HEK293 (cell line): ENCODE measurements around the gene MMRN2.

Source experiments
- KLF10 ChIP-seq: fragments of 450-650 bp; IDR thresholded peaks from 2 replicates; pipeline ENCODE4 v1.5.1; 2018; ENCODE audit warnings: missing biosample characterization, mild to moderate bottlenecking, missing genetic modification characterization
- MYNN ChIP-seq: fragments of 450-650 bp; formaldehyde crosslinking; IDR thresholded peaks from 2 replicates; pipeline ENCODE4 v1.5.1; 2016; ENCODE audit warnings: missing biosample characterization, missing genetic modification characterization, borderline replicate concordance
- OSR2 ChIP-seq: fragments of 450-650 bp; formaldehyde crosslinking; IDR thresholded peaks from 2 replicates; pipeline ENCODE4 v1.5.1; 2016; ENCODE audit warnings: missing biosample characterization, missing genetic modification characterization
- ZNF132 ChIP-seq: fragments of 450-650 bp; formaldehyde crosslinking; IDR thresholded peaks from 2 replicates; pipeline ENCODE4 v1.5.1; 2017; ENCODE audit warnings: missing biosample characterization, missing genetic modification characterization, borderline replicate concordance
- ZNF175 ChIP-seq: fragments of 450-650 bp; formaldehyde crosslinking; IDR thresholded peaks from 2 replicates; pipeline ENCODE4 v1.5.1; 2016; ENCODE audit warnings: missing biosample characterization, missing genetic modification characterization
- ZNF248 ChIP-seq: fragments of 450-650 bp; formaldehyde crosslinking; IDR thresholded peaks from 2 replicates; pipeline ENCODE4 v1.5.1; 2017; ENCODE audit warnings: missing biosample characterization, missing genetic modification characterization
- ZNF274 ChIP-seq, 2 experiments: fragments of 200-500 bp in 1 of 2; fragments of 450-650 bp in 1 of 2; sonication (Bioruptor generic) in 1 of 2; formaldehyde crosslinking in 1 of 2; IDR thresholded peaks; 2 replicates each; pipeline versions ENCODE4 v1.5.1 to v1.6.1; 2014 to 2016; ENCODE audit warnings: borderline replicate concordance in 1 of 2, inconsistent platforms in 1 of 2, low read length in 1 of 2, missing biosample characterization in 1 of 2, missing genetic modification characterization in 1 of 2
- ZNF514 ChIP-seq: fragments of 450-650 bp; formaldehyde crosslinking; IDR thresholded peaks from 2 replicates; pipeline ENCODE4 v1.5.1; 2016; ENCODE audit warnings: missing biosample characterization, missing genetic modification characterization
- ZNF776 ChIP-seq: fragments of 450-650 bp; formaldehyde crosslinking; IDR thresholded peaks from 2 replicates; pipeline ENCODE4 v1.5.0; 2017; ENCODE audit warnings: missing biosample characterization, missing genetic modification characterization, borderline replicate concordance
- TF ChIP-seq, protein P1 (sequence below): fragments of 450-650 bp; formaldehyde crosslinking; IDR thresholded peaks from 2 replicates; pipeline ENCODE4 v1.5.1; 2016; ENCODE audit warnings: missing biosample characterization, missing genetic modification characterization
- TF ChIP-seq, protein P2 (sequence below): fragments of 450-650 bp; formaldehyde crosslinking; IDR thresholded peaks from 2 replicates; pipeline ENCODE4 v1.5.1; 2016; ENCODE audit warnings: missing biosample characterization, missing genetic modification characterization
- TF ChIP-seq, protein P3 (sequence below): IDR thresholded peaks from 2 replicates; pipeline ENCODE4 v1.6.1; 2011; ENCODE audit warnings: mild to moderate bottlenecking, low read depth, low read length, borderline replicate concordance

DNA sequence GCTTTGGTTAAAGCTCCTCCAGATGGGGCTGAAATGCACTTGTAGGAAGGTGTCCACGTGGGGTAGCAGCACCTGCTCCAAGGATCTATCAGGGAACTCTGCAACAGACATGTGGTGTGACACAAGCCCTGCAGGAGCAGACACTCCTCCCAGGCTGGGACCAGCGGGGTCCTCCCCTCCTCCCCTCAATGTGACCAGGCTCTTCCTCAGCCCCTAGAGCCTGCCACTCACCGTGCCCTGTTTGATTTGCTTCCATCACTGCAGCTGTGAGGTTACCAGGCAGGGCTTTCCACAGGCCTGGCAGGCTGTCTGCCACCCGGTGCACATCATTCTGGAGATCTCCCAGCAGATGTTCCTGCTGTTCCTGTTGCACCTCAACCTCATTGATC is 13.4 kb downstream of the MMRN2 start:
- TF ChIP-seq ZNF248 (no peak), OSR2 (tag by site-specific recombination) (no peak), ZNF132 (tag by site-specific recombination) (no peak), ZNF175 (tag by site-specific recombination) (no peak), ZNF514 (tag by site-specific recombination) (no peak), ZNF776 (no peak), ZNF274 (IDR thresholded peaks at IDR 0.05; ENCODE audit: low read length) (no peak), ZNF274 (tag by site-specific recombination; IDR thresholded peaks at IDR 0.05; ENCODE audit: borderline replicate concordance) (no peak), KLF10 (tag by site-specific recombination) (no peak), MYNN (no peak)
- TF ChIP-seq, protein P1, sequence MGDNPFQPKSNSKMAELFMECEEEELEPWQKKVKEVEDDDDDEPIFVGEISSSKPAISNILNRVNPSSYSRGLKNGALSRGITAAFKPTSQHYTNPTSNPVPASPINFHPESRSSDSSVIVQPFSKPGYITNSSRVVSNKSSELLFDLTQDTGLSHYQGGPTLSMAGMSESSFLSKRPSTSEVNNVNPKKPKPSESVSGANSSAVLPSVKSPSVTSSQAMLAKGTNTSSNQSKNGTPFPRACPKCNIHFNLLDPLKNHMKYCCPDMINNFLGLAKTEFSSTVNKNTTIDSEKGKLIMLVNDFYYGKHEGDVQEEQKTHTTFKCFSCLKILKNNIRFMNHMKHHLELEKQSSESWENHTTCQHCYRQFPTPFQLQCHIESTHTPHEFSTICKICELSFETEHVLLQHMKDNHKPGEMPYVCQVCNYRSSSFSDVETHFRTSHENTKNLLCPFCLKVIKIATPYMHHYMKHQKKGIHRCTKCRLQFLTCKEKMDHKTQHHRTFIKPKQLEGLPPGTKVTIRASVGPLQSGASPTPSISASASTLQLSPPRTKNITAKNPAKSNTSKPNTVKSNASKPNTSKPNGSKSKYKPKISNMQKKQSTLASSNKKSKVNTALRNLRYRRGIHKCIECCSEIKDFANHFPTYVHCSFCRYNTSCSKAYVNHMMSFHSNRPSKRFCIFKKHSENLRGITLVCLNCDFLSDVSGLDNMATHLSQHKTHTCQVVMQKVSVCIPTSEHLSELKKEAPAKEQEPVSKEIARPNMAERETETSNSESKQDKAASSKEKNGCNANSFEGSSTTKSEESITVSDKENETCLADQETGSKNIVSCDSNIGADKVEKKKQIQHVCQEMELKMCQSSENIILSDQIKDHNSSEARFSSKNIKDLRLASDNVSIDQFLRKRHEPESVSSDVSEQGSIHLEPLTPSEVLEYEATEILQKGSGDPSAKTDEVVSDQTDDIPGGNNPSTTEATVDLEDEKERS (tag by site-specific recombination) = no peak
- TF ChIP-seq, protein P2, sequence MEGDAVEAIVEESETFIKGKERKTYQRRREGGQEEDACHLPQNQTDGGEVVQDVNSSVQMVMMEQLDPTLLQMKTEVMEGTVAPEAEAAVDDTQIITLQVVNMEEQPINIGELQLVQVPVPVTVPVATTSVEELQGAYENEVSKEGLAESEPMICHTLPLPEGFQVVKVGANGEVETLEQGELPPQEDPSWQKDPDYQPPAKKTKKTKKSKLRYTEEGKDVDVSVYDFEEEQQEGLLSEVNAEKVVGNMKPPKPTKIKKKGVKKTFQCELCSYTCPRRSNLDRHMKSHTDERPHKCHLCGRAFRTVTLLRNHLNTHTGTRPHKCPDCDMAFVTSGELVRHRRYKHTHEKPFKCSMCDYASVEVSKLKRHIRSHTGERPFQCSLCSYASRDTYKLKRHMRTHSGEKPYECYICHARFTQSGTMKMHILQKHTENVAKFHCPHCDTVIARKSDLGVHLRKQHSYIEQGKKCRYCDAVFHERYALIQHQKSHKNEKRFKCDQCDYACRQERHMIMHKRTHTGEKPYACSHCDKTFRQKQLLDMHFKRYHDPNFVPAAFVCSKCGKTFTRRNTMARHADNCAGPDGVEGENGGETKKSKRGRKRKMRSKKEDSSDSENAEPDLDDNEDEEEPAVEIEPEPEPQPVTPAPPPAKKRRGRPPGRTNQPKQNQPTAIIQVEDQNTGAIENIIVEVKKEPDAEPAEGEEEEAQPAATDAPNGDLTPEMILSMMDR (tag by site-specific recombination) = no peak
- TF ChIP-seq, protein P3, sequence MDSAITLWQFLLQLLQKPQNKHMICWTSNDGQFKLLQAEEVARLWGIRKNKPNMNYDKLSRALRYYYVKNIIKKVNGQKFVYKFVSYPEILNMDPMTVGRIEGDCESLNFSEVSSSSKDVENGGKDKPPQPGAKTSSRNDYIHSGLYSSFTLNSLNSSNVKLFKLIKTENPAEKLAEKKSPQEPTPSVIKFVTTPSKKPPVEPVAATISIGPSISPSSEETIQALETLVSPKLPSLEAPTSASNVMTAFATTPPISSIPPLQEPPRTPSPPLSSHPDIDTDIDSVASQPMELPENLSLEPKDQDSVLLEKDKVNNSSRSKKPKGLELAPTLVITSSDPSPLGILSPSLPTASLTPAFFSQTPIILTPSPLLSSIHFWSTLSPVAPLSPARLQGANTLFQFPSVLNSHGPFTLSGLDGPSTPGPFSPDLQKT = no peak
